Measurements from ENCODE around the gene FBXW5. TPM values are rescaled to one million over a fixed set of nuclear protein-coding genes. Genes with fewer than 3 reads are reported as not detected.

FBXW5 gene
- total RNA-seq, 1 experiment from 2014 or later: 88.0 TPM

GRCh38 chr9:136921718-136922117 is 22.8 kb downstream of the FBXW5 start:
- H3K36me3 ChIP-seq (ENCODE audit: control insufficient read depth in 1 of 2, insufficient read depth in 2 of 2, low read length in 2 of 2): peaks cover 17 to 38% of the 10 kb centered on the region in 2 experiments; a peak in 3 of 4 replicates
- H4K20me1 ChIP-seq (ENCODE audit: insufficient read depth): no peaks in the 10 kb centered on the region
- RAD21 ChIA-PET (ENCODE audit: low non-redundant PET in 1 of 2, low total read pairs in 2 of 2, uncharacterized antibody in 2 of 2, unreplicated experiment in 2 of 2): no interaction called here
- H3K9me2 ChIP-seq (ENCODE audit: insufficient read depth): no peaks in the 10 kb centered on the region
- no peaks in the 10 kb centered on the region for H3K79me2 ChIP-seq (ENCODE audit: insufficient read depth, low read length)
- no TSS peak for BruUV-seq (replicated peaks)
- no peak overlapping the region for H3K9ac ChIP-seq (ENCODE audit: low read length)
- H3K4me1 ChIP-seq (ENCODE audit: control insufficient read depth in 1 of 2, insufficient read depth in 2 of 2, low read length in 2 of 2): no peaks in the 10 kb centered on the region
- DNase-seq (ENCODE audit: low read depth, low spot score): no peak
- no peaks in the 10 kb centered on the region for H3K9me3 ChIP-seq (ENCODE audit: control insufficient read depth in 1 of 2, insufficient read depth in 1 of 2, low read depth in 1 of 2, low read length in 2 of 2)
- H3K27ac ChIP-seq (ENCODE audit: low read depth, low read length): no peak overlapping the region
- H3K4me3 ChIP-seq (replicated peaks in 1 of 2; ENCODE audit: low read depth in 1 of 2, low read length in 2 of 2): no peak overlapping the region
- TF ChIP-seq ATF3 (IDR thresholded peaks at IDR 0.05) (no peak), JUND (IDR thresholded peaks at IDR 0.05) (no peak), EGR1 (IDR thresholded peaks at IDR 0.05; ENCODE audit: low read depth) (no peak), REST (IDR thresholded peaks at IDR 0.05; ENCODE audit: low read depth) (no peak), FOSL1 (IDR thresholded peaks at IDR 0.05; ENCODE audit: low read depth) (no peak), POLR2A (IDR thresholded peaks at IDR 0.05; ENCODE audit: borderline replicate concordance, extremely low read depth, insufficient read depth, insufficient read length) (no peak), CBX3 (IDR thresholded peaks at IDR 0.05; ENCODE audit: low read depth) (no peak), ZFX (IDR thresholded peaks at IDR 0.05) (no peak), SIN3A (IDR thresholded peaks at IDR 0.05; ENCODE audit: low read depth) (no peak), ZNF274 (IDR thresholded peaks at IDR 0.05; ENCODE audit: low read depth, low read length) (no peak), MAX (IDR thresholded peaks at IDR 0.05) (no peak), ELF1 (IDR thresholded peaks at IDR 0.05; ENCODE audit: borderline replicate concordance, low read depth) (no peak)
- H3K27me3 ChIP-seq (ENCODE audit: insufficient read depth, low read length): no peaks in the 10 kb centered on the region
- no peak overlapping the region for H3K4me2 ChIP-seq (ENCODE audit: low read length)
- intact Hi-C loops (cut with micrococcal nuclease): no loop called here
- POLR2A ChIA-PET: no interaction called here
- CTCF ChIA-PET: no interaction called here
- no peak overlapping the region for H2AFZ ChIP-seq (ENCODE audit: low read depth, low read length, poor library complexity, severe bottlenecking)
- ATAC-seq: no peak

All from HCT116 (cell line).